Fibroblast of pulmonary artery (primary cell): Measurements from ENCODE around the gene ITGAV.

Experiments
- DNase-seq: peaks from one replicate; pipeline ENCODE4 v3.0.0-alpha.2; 2010; ENCODE audit warnings: low read depth
- H3K4me3 ChIP-seq: replicated peaks from 2 replicates; pipeline ENCODE4 v1.5.1; 2011; ENCODE audit warnings: low read depth, mild to moderate bottlenecking, control low read depth, low read length, moderate library complexity
- TF ChIP-seq, protein P1 (sequence below): IDR thresholded peaks from 2 replicates; pipeline ENCODE4 v1.5.1; 2011; ENCODE audit warnings: mild to moderate bottlenecking, control low read depth, low read length, inconsistent platforms; ENCODE audit errors: missing control alignments

The ITGAV gene

DNA sequence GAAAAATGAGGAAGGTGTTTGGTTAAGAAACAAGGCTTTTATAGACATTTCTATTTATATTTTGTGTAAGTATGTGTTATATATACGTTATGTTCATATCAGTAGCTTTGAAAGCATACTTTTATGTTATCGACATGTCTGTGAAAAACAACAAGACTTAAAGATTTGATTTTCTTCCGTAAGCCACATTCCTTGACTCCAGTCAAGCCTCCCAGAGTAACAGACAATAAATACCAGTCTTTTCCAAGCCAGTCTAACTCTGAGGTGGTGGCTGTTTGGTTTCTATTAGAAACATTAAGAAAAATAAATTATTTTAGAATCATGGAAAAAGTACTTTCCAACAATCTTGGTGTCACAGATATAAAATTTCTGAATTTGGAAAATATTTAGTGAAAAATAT is 16.3 kb upstream of the ITGAV start:
- TF ChIP-seq, protein P1, sequence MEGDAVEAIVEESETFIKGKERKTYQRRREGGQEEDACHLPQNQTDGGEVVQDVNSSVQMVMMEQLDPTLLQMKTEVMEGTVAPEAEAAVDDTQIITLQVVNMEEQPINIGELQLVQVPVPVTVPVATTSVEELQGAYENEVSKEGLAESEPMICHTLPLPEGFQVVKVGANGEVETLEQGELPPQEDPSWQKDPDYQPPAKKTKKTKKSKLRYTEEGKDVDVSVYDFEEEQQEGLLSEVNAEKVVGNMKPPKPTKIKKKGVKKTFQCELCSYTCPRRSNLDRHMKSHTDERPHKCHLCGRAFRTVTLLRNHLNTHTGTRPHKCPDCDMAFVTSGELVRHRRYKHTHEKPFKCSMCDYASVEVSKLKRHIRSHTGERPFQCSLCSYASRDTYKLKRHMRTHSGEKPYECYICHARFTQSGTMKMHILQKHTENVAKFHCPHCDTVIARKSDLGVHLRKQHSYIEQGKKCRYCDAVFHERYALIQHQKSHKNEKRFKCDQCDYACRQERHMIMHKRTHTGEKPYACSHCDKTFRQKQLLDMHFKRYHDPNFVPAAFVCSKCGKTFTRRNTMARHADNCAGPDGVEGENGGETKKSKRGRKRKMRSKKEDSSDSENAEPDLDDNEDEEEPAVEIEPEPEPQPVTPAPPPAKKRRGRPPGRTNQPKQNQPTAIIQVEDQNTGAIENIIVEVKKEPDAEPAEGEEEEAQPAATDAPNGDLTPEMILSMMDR, result no peak
- H3K4me3 ChIP-seq, result no peak overlapping the region
- DNase-seq, result no peak

GRCh38 chr2:186575302-186575701 is 14.6 kb upstream of the ITGAV start:
- TF ChIP-seq, protein P1, result no peak
- DNase-seq, result peak; percentile 99

GRCh38 chr2:186575856-186576255 is 14.0 kb upstream of the ITGAV start:
- TF ChIP-seq, protein P1, result no peak
- no peak for DNase-seq
- H3K4me3 ChIP-seq, result no peak overlapping the region

More at GRCh38 chr2:186575302-186575701, 14.6 kb upstream of the ITGAV start:
- no peak overlapping the region for H3K4me3 ChIP-seq

- TF ChIP-seq, protein P1, result no peak
- DNase-seq, result peak; percentile 66
These were observed 13.2 kb upstream of the ITGAV start for GRCh38 chr2:186576614-186577013.

DNA sequence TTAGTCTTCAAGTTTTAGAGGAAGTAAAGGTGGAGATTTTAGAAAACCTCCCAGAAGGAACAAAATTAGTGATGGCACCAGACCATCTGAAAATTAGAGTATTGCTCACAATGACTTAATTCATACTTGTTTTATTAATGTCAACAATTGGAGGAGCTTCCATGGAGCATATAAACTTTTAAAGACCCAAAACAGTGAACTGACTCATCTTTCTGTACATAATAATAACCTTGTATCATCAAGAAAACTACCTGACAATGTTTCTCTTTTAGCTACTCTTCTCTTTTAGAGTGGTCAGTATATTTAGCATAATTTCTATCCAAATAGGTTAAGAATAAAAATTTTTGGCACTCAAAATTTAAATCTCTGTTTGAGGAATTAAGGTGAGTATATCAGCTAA is 7.2 kb upstream of the ITGAV start:
- no peak for DNase-seq
- H3K4me3 ChIP-seq, result no peak overlapping the region
- TF ChIP-seq, protein P1, result no peak

More at GRCh38 chr2:186576614-186577013, 13.2 kb upstream of the ITGAV start:
- H3K4me3 ChIP-seq, result no peak overlapping the region

- H3K4me3 ChIP-seq, result no peak overlapping the region
- no peak for DNase-seq
- TF ChIP-seq, protein P1, result no peak
These were observed 5.8 kb upstream of the ITGAV start for GRCh38 chr2:186584053-186584452.

GRCh38 chr2:186588421-186588820 is 1.4 kb upstream of the ITGAV start:
- DNase-seq, result no peak
- H3K4me3 ChIP-seq, result no peak overlapping the region
- TF ChIP-seq, protein P1, result no peak
